Measurements from ENCODE around the gene VWA8.

VWA8 gene

GRCh38 chr13:41720839-41721561 is 239.9 kb downstream of the VWA8 start:
- no peak for DNase-seq

- no peak for DNase-seq
These were observed 244.7 kb downstream of the VWA8 start for GRCh38 chr13:41716236-41716635.

- DNase-seq: no peak
These were observed 247.5 kb downstream of the VWA8 start for GRCh38 chr13:41713405-41713804.

GRCh38 chr13:41710771-41711170 is 250.1 kb downstream of the VWA8 start:
- DNase-seq: no peak

GRCh38 chr13:41709511-41709910 is 251.4 kb downstream of the VWA8 start:
- no peak for DNase-seq

GRCh38 chr13:41708713-41709112 is 252.2 kb downstream of the VWA8 start:
- DNase-seq: no peak

GRCh38 chr13:41707194-41707821 is 253.6 kb downstream of the VWA8 start:
- DNase-seq: no peak

- DNase-seq: no peak
These were observed 254.8 kb downstream of the VWA8 start for GRCh38 chr13:41706152-41706551.

- no peak for DNase-seq
These were observed 258.4 kb downstream of the VWA8 start for GRCh38 chr13:41702540-41702939.

- no peak for DNase-seq
These were observed 259.2 kb downstream of the VWA8 start for GRCh38 chr13:41701676-41702075.

GRCh38 chr13:41700790-41701310 is 260.1 kb downstream of the VWA8 start:
- DNase-seq: no peak

GRCh38 chr13:41699759-41700158 is 261.1 kb downstream of the VWA8 start:
- no peak for DNase-seq

GRCh38 chr13:41697578-41697977 is 263.3 kb downstream of the VWA8 start:
- no peak for DNase-seq

GRCh38 chr13:41696163-41697003 is 264.5 kb downstream of the VWA8 start:
- no peak for DNase-seq

- no peak for DNase-seq
These were observed 266.2 kb downstream of the VWA8 start for GRCh38 chr13:41694545-41695301.

GRCh38 chr13:41693434-41693833 is 267.5 kb downstream of the VWA8 start:
- DNase-seq: no peak

- no peak for DNase-seq
These were observed 269.6 kb downstream of the VWA8 start for GRCh38 chr13:41691274-41691673.

- no peak for DNase-seq
These were observed 278.1 kb downstream of the VWA8 start for GRCh38 chr13:41682766-41683165.

GRCh38 chr13:41682001-41682400 is 278.9 kb downstream of the VWA8 start:
- DNase-seq: no peak

- DNase-seq: no peak
These were observed 279.3 kb downstream of the VWA8 start for GRCh38 chr13:41681587-41681986.

GRCh38 chr13:41680900-41681299 is 280.0 kb downstream of the VWA8 start:
- no peak for DNase-seq

GRCh38 chr13:41678848-41679247 is 282.1 kb downstream of the VWA8 start:
- DNase-seq: no peak

- DNase-seq: no peak
These were observed 282.7 kb downstream of the VWA8 start for GRCh38 chr13:41678249-41678648.
